ENCODE measurements around the gene BEND6. TPM values are rescaled to one million over a fixed set of nuclear protein-coding genes. Genes with fewer than 3 reads are reported as not detected.

The BEND6 gene
- total and polyA plus RNA-seq, 2 of the 8 experiments (the other 6 are each of a cell fraction or from before 2014, with no cell fraction given) = 0.71 to 2.1 TPM

DNA sequence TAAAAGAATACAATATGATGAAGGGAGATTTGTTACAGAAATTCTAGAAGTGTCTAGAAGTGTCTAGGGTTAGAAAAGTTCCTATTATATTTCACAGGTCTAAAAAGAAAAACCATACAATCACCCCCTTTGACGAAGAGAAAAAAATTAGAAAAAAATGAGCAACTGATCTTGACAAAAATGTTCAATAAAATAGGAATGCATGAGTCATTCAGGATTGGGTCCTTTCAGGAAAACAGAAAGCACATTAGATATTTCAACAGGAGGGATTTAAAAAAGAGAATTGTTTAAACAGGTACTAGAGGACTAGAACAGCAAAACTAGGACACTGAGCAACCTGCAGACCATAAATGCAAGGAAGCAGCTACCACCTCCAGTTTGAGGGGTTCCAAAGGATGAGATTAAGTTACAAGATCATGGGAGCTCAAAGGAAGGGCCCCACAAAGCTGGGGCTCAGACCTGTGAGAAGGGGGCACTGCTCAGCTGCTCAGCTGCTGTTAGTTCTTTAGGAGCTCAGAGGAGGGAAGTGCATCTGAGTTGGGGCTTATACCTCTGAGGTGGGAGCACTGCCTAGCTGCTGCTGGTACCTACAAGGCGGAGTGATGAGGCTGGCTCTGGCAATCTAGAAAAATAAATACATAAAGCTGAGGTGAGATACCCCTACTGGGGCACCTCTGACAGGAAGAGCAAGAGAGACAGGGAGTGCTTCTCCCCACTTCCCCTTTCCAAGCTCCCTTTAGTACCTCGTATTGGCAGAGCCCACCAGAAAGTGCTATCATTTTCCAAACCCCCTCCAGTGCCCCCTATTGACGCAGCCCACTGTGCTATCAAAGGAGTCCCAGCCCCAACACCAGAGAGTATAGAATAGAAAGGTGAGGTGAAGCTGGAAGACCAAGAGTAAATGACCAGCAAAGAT is 27.1 kb upstream of the BEND6 start:
- CTCF ChIA-PET (ENCODE audit: partially characterized antibody) = interaction anchor here (0.8 to 9.2 kb wide), 15 partner anchors 10 to 389 kb away, joined by 3 to 66 read pairs (median 3); partner anchors contain the start of gene BEND6
- Histone ChIP-seq H3K18ac (ENCODE audit: extremely low read depth, low read length) (no peak overlapping the region), H3K56ac (replicated peaks; ENCODE audit: insufficient read length, low read depth, low read length) (no peak overlapping the region), H3K27me3 (replicated peaks in 1 of 4; ENCODE audit: control insufficient read depth in 3 of 4, extremely low read depth in 1 of 4, insufficient read depth in 3 of 4, low read length in 3 of 4) (no peaks in the 10 kb centered on the region), H3K4me2 (ENCODE audit: insufficient read depth in 1 of 2, low read depth in 2 of 2, low read length in 2 of 2) (peak overlapping the region; percentile 9 to 45; a peak in 3 of 4 replicates), H3K9ac (replicated peaks in 1 of 4; ENCODE audit: extremely low read depth in 1 of 4, low read depth in 3 of 4, low read length in 3 of 4) (no peak overlapping the region), H2AK5ac (ENCODE audit: low read depth, low read length) (no peak overlapping the region), H4K5ac (ENCODE audit: insufficient read length, low read depth, low read length) (no peak overlapping the region), H3K23ac (ENCODE audit: insufficient read length) (no peak overlapping the region), H4K8ac (ENCODE audit: extremely low read depth, insufficient read depth, low read length) (no peak overlapping the region; the same call in 1 of the 2 replicates), H4K91ac (replicated peaks; ENCODE audit: insufficient read length, low read length) (no peak overlapping the region), H3K14ac (ENCODE audit: insufficient read length) (no peak overlapping the region), H2BK12ac (ENCODE audit: low read depth, low read length) (no peak overlapping the region), H4K20me1 (replicated peaks in 1 of 2; ENCODE audit: control insufficient read depth in 1 of 2, insufficient read depth in 2 of 2, low read length in 2 of 2) (no peaks in the 10 kb centered on the region), H3K79me1 (ENCODE audit: low read depth, low read length) (no peaks in the 10 kb centered on the region), H2BK120ac (replicated peaks; ENCODE audit: low read depth, low read length) (no peak overlapping the region), H3K36me3 (ENCODE audit: control insufficient read depth in 2 of 4, insufficient read depth in 4 of 4, low read length in 3 of 4) (no peaks in the 10 kb centered on the region), H3K9me3 (ENCODE audit: insufficient read depth in 2 of 2, low read depth in 1 of 2, low read length in 1 of 2) (no peaks in the 10 kb centered on the region), H3K27ac (ENCODE audit: low read depth, low read length) (no peak overlapping the region), H2BK15ac (ENCODE audit: low read length) (no peak overlapping the region), H3K23me2 (ENCODE audit: low read depth, low read length) (no peaks in the 10 kb centered on the region), H2BK20ac (ENCODE audit: low read length) (no peak overlapping the region), H2AFZ (ENCODE audit: low read length) (no peak overlapping the region; the same call in 1 of the 2 replicates), H3K4ac (replicated peaks; ENCODE audit: insufficient read length, low read depth, low read length) (no peak overlapping the region), H3K4me1 (replicated peaks in 1 of 4; ENCODE audit: control insufficient read depth in 3 of 4, insufficient read depth in 4 of 4, low read length in 3 of 4) (no peaks in the 10 kb centered on the region; a peak in 2 of 7 replicates), H3K79me2 (ENCODE audit: control insufficient read depth in 1 of 2, insufficient read depth in 2 of 2, low read length in 2 of 2) (no peaks in the 10 kb centered on the region), H2BK5ac (ENCODE audit: low read depth, low read length) (0 out of 2 replicates have a peak overlapping the region, but pooled peaks have one; percentile 20), H3K4me3 (ENCODE audit: extremely low read depth in 1 of 4, insufficient read depth in 2 of 4, low read depth in 3 of 4, low read length in 4 of 4) (no peak overlapping the region; a peak in 1 of 8 replicates)
- WGBS, 2 experiments (ENCODE audit: extremely low coverage in 1 of 2, insufficient coverage in 1 of 2, insufficient read length in 1 of 2, insufficient replicate concordance in 2 of 2, low coverage in 1 of 2, low lambda C conversion rate in 2 of 2, missing lambda C conversion rate in 1 of 2) = 56% methylated on average over 4 of the region's 4 CpGs; no CpG with 5 or more reads in 1 of the 2 experiments
- TF ChIP-seq NANOG (IDR thresholded peaks at IDR 0.05; ENCODE audit: insufficient read depth, low read depth, low read length, poor library complexity, severe bottlenecking) = no peak
- TF ChIP-seq, protein P1, sequence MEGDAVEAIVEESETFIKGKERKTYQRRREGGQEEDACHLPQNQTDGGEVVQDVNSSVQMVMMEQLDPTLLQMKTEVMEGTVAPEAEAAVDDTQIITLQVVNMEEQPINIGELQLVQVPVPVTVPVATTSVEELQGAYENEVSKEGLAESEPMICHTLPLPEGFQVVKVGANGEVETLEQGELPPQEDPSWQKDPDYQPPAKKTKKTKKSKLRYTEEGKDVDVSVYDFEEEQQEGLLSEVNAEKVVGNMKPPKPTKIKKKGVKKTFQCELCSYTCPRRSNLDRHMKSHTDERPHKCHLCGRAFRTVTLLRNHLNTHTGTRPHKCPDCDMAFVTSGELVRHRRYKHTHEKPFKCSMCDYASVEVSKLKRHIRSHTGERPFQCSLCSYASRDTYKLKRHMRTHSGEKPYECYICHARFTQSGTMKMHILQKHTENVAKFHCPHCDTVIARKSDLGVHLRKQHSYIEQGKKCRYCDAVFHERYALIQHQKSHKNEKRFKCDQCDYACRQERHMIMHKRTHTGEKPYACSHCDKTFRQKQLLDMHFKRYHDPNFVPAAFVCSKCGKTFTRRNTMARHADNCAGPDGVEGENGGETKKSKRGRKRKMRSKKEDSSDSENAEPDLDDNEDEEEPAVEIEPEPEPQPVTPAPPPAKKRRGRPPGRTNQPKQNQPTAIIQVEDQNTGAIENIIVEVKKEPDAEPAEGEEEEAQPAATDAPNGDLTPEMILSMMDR (IDR thresholded peaks at IDR 0.05; ENCODE audit: control extremely low read depth in 1 of 3, insufficient read depth in 1 of 3, low read depth in 1 of 3, low read length in 3 of 3) = peak in 2 of 3 experiments; percentile 21 to 32; a peak in 3 of 4 replicates
- POLR2A ChIA-PET (ENCODE audit: partially characterized antibody) = interaction anchor here (1.0 to 1.9 kb wide), 2 partner anchors 10 to 27 kb away, joined by 3 to 4 read pairs; partner anchors contain the start of gene BEND6
- FAIRE-seq = peak; percentile 7
- DNase-seq (ENCODE audit: low read depth in 1 of 2, low spot score in 2 of 2) = peak in 1 of 2 experiments; percentile 57
